Pons (tissue), 1 donor: Measurements from ENCODE around the gene CAND2.

Experiments used
- DNase-seq: peaks from one replicate; pipeline ENCODE4 v3.0.0-alpha.2; 2016; ENCODE audit warnings: low spot score

CAND2 gene

GRCh38 chr3:12807601-12808359 lies 11.3 kb downstream of the CAND2 start:
- no peak for DNase-seq

GRCh38 chr3:12808587-12808986 lies 12.1 kb downstream of the CAND2 start:
- no peak for DNase-seq

GRCh38 chr3:12809001-12809400 lies 12.5 kb downstream of the CAND2 start:
- no peak for DNase-seq

- DNase-seq: no peak
Measured at GRCh38 chr3:12809435-12809834, 13.0 kb downstream of the CAND2 start.

GRCh38 chr3:12810013-12810780 lies 13.7 kb downstream of the CAND2 start:
- peak; percentile 97 for DNase-seq

- no peak for DNase-seq
Measured at GRCh38 chr3:12810961-12811360, 14.5 kb downstream of the CAND2 start.

GRCh38 chr3:12812812-12813211 lies 16.3 kb downstream of the CAND2 start:
- DNase-seq: no peak

GRCh38 chr3:12813967-12814366 lies 17.5 kb downstream of the CAND2 start:
- no peak for DNase-seq

- no peak for DNase-seq
Measured at GRCh38 chr3:12815078-12815477, 18.6 kb downstream of the CAND2 start.

GRCh38 chr3:12815719-12816118 lies 19.2 kb downstream of the CAND2 start:
- no peak for DNase-seq

GRCh38 chr3:12816521-12817342 lies 20.3 kb downstream of the CAND2 start:
- no peak for DNase-seq

GRCh38 chr3:12817343-12817710 lies 20.8 kb downstream of the CAND2 start:
- DNase-seq: no peak

GRCh38 chr3:12818273-12818672 lies 21.8 kb downstream of the CAND2 start:
- no peak for DNase-seq

- DNase-seq: no peak
Measured at GRCh38 chr3:12818773-12819172, 22.3 kb downstream of the CAND2 start.

- no peak for DNase-seq
Measured at GRCh38 chr3:12822725-12823373, 26.4 kb downstream of the CAND2 start.

- DNase-seq: no peak
Measured at GRCh38 chr3:12824299-12824698, 27.8 kb downstream of the CAND2 start.

GRCh38 chr3:12825156-12825555 lies 28.7 kb downstream of the CAND2 start:
- no peak for DNase-seq

- no peak for DNase-seq
Measured at GRCh38 chr3:12828751-12829150, 32.3 kb downstream of the CAND2 start.

- DNase-seq: no peak
Measured at GRCh38 chr3:12829404-12829803, 32.9 kb downstream of the CAND2 start.

- DNase-seq: no peak
Measured at GRCh38 chr3:12829886-12830784, 33.7 kb downstream of the CAND2 start.

GRCh38 chr3:12830785-12831156 lies 34.3 kb downstream of the CAND2 start:
- no peak for DNase-seq
